IPS DF 19.7 (cell line): ENCODE measurements around the gene FKBP1A.

Experiments used
- DNase-seq: peaks from one replicate; pipeline ENCODE4 v3.0.0-alpha.2; 2013; ENCODE audit warnings: low read depth, low spot score

FKBP1A gene

GRCh38 chr20:1332749-1333300, 60.0 kb downstream of the FKBP1A start:
- DNase-seq, result no peak

- no peak for DNase-seq
These were observed 60.9 kb downstream of the FKBP1A start for GRCh38 chr20:1331801-1332453.

GRCh38 chr20:1331101-1331500, 61.8 kb downstream of the FKBP1A start:
- DNase-seq, result no peak

- no peak for DNase-seq
These were observed 62.6 kb downstream of the FKBP1A start for GRCh38 chr20:1330075-1330830.

GRCh38 chr20:1328680-1329330, 64.0 kb downstream of the FKBP1A start, which contains the start of gene SDCBP2:
Gene SDCBP2 (minus strand): TSS chr20:1329139. CDS start chr20:1320416, 8,723 bp downstream.
- no peak for DNase-seq

GRCh38 chr20:1327827-1328679, 64.8 kb downstream of the FKBP1A start:
- DNase-seq, result no peak

- no peak for DNase-seq
These were observed 65.6 kb downstream of the FKBP1A start for GRCh38 chr20:1327241-1327653.

GRCh38 chr20:1326031-1326930, 66.6 kb downstream of the FKBP1A start:
- DNase-seq, result no peak

- DNase-seq, result peak; percentile 74
These were observed 67.5 kb downstream of the FKBP1A start for GRCh38 chr20:1325173-1326030.

GRCh38 chr20:1324598-1325172, 68.2 kb downstream of the FKBP1A start:
- no peak for DNase-seq

- no peak for DNase-seq
These were observed 68.8 kb downstream of the FKBP1A start for GRCh38 chr20:1323830-1324597.

GRCh38 chr20:1323256-1323655, 69.6 kb downstream of the FKBP1A start:
- DNase-seq, result no peak

GRCh38 chr20:1322511-1323245, 70.2 kb downstream of the FKBP1A start:
- no peak for DNase-seq

GRCh38 chr20:1321654-1321939, 71.3 kb downstream of the FKBP1A start:
- DNase-seq, result no peak

- DNase-seq, result no peak
These were observed 71.8 kb downstream of the FKBP1A start for GRCh38 chr20:1320902-1321653.

GRCh38 chr20:1320016-1320415, 72.8 kb downstream of the FKBP1A start:
- DNase-seq, result no peak

GRCh38 chr20:1319462-1319861, 73.4 kb downstream of the FKBP1A start:
- DNase-seq, result no peak
